SK-N-SH treated with all-trans-retinoic acid at 6 μM for 48 hours (cell line): Measurements from ENCODE around the gene CGB5.

ENCODE experiments used
- GLIS3 ChIP-seq: fragments of 250-450 bp; sonication (Bioruptor Pico); IDR thresholded peaks from 2 replicates; pipeline ENCODE4 v1.5.0; 2020; ENCODE audit warnings: mild to moderate bottlenecking, moderate library complexity
- OSR1 ChIP-seq: fragments of 250-450 bp; sonication (Bioruptor Pico); IDR thresholded peaks from 2 replicates; pipeline ENCODE4 v1.8.0; 2022; ENCODE audit warnings: moderate library complexity, mild to moderate bottlenecking, inconsistent platforms
- SNAI2 ChIP-seq: fragments of 250-450 bp; sonication (Bioruptor Pico); IDR thresholded peaks from 2 replicates; pipeline ENCODE4 v1.5.0; 2020; ENCODE audit warnings: mild to moderate bottlenecking, moderate library complexity
- ZC3H10 ChIP-seq: fragments of 250-450 bp; sonication (Bioruptor Pico); IDR thresholded peaks from 2 replicates; pipeline ENCODE4 v1.5.1; 2021; ENCODE audit warnings: mild to moderate bottlenecking, moderate library complexity
- ZFP30 ChIP-seq: fragments of 450-650 bp; formaldehyde crosslinking; IDR thresholded peaks from 2 replicates; pipeline ENCODE4 v1.5.0; 2022; ENCODE audit warnings: mild to moderate bottlenecking, moderate library complexity
- TF ChIP-seq, protein P1 (sequence below): fragments of 250-450 bp; sonication (Bioruptor Pico); IDR thresholded peaks from 2 replicates; pipeline ENCODE4 v1.5.1; 2020; ENCODE audit warnings: low read depth, mild to moderate bottlenecking, moderate library complexity

DNA sequence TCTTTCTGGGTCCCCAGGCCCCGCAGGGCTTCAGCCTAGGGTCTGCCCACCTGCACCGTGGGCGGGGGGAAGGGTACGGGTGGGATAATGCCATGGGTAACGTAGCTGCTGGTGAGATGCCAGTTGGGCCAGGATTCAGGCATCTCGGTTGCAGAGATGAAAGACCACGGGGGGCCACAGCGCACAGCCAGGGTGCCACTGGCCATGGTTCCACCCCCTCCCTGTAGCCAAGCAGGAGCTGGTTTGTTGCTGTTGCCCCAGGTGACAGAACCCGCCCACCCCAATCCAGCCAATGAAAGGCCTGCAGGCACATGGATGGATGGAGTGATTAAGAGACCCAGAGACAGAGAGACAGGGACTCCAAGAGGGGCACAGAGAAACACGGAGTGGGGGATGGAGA, 14.9 kb downstream of the CGB5 start:
- TF ChIP-seq ZFP30 (CRISPR knock-in tag) (no peak), OSR1 (CRISPR knock-in tag) (no peak), SNAI2 (CRISPR knock-in tag) (no peak), ZC3H10 (CRISPR knock-in tag) (no peak), GLIS3 (no peak)
- TF ChIP-seq, protein P1, sequence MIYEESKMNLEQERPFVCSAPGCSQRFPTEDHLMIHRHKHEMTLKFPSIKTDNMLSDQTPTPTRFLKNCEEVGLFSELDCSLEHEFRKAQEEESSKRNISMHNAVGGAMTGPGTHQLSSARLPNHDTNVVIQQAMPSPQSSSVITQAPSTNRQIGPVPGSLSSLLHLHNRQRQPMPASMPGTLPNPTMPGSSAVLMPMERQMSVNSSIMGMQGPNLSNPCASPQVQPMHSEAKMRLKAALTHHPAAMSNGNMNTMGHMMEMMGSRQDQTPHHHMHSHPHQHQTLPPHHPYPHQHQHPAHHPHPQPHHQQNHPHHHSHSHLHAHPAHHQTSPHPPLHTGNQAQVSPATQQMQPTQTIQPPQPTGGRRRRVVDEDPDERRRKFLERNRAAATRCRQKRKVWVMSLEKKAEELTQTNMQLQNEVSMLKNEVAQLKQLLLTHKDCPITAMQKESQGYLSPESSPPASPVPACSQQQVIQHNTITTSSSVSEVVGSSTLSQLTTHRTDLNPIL (CRISPR knock-in tag): no peak
